HCT116 (cell line): Measurements from ENCODE around the gene BNC2.

Experiments
- EGR1 ChIP-seq: IDR thresholded peaks from 2 replicates; pipeline ENCODE4 v1.6.1; 2012; ENCODE audit warnings: low read depth
- EZH2 ChIP-seq: fragments of 200-600 bp; sonication (generic); IDR thresholded peaks from 2 replicates; pipeline ENCODE4 v1.6.1; 2017; ENCODE audit warnings: antibody characterized with exemption, mixed run types
- POLR2A ChIP-seq: IDR thresholded peaks from 2 replicates; pipeline ENCODE4 v1.7.0; 2011; ENCODE audit warnings: borderline replicate concordance; ENCODE audit not compliant: insufficient read depth, insufficient read length; ENCODE audit errors: extremely low read depth
- POLR2AphosphoS5 ChIP-seq: IDR thresholded peaks from 2 replicates; pipeline ENCODE4 v1.6.1; 2011; ENCODE audit warnings: mild to moderate bottlenecking, low read depth, low read length, moderate library complexity
- RAD21 ChIP-seq: IDR thresholded peaks from 2 replicates; pipeline ENCODE4 v1.6.1; 2012; ENCODE audit warnings: low read depth, mild to moderate bottlenecking
- SP1 ChIP-seq: IDR thresholded peaks from 2 replicates; pipeline ENCODE4 v1.6.1; 2012; ENCODE audit warnings: low read depth
- ZNF274 ChIP-seq: fragments of 200-500 bp; sonication (Bioruptor generic); IDR thresholded peaks from 2 replicates; pipeline ENCODE4 v1.6.1; 2014; ENCODE audit warnings: mild to moderate bottlenecking, low read depth, low read length, inconsistent platforms
- TF ChIP-seq, protein P1 (sequence below): IDR thresholded peaks from 2 replicates; pipeline ENCODE4 v1.6.1; 2012
- TF ChIP-seq, protein P2 (sequence below), 3 experiments: fragments of 200-600 bp in 1 of 3; sonication (generic) in 1 of 3; IDR thresholded peaks in 2 of 3; conservative IDR thresholded peaks in 1 of 3; 2 replicates each; pipeline ENCODE4 v1.5.1; 2012 to 2017; ENCODE audit warnings: low read depth in 2 of 3, low read length in 2 of 3, antibody characterized with exemption in 1 of 3, borderline replicate concordance in 1 of 3, control low read depth in 1 of 3, mild to moderate bottlenecking in 1 of 3, mixed read lengths in 1 of 3, mixed run types in 1 of 3, moderate library complexity in 1 of 3; ENCODE audit not compliant: insufficient read depth in 1 of 3
- TF ChIP-seq, protein P3 (sequence below): IDR thresholded peaks from 2 replicates; pipeline ENCODE4 v1.6.1; 2012; ENCODE audit warnings: low read depth
- TF ChIP-seq, protein P4 (sequence below): IDR thresholded peaks from 2 replicates; pipeline ENCODE4 v1.6.1; 2011; ENCODE audit warnings: mild to moderate bottlenecking, low read length, moderate library complexity; ENCODE audit not compliant: insufficient replicate concordance; ENCODE audit errors: extremely low read depth

DNA sequence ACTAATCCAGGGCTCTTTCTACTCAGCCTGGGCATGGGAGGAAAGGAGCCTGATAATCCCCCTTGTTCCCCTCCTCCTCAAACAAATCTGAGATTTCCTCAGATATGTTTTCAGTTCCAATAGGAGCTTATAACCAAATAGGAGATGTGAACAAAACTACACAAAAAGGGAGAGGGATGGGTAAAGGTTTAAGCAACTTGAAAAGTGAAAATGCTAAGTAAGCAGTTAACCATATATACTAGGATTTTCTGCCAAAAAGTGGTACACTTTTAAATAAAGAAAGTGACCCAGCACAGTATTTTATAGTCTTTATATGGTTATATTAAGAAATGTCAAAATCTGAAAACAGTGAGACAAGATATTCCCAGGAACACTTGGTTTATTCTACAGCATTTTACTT, 275.7 kb downstream of the BNC2 start:
- TF ChIP-seq, protein P1, sequence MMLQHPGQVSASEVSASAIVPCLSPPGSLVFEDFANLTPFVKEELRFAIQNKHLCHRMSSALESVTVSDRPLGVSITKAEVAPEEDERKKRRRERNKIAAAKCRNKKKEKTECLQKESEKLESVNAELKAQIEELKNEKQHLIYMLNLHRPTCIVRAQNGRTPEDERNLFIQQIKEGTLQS: no peak
- TF ChIP-seq EZH2 (no peak), ZNF274 (no peak), EGR1 (no peak), POLR2AphosphoS5 (no peak), SP1 (no peak), POLR2A (no peak), RAD21 (no peak)
- TF ChIP-seq, protein P2, sequence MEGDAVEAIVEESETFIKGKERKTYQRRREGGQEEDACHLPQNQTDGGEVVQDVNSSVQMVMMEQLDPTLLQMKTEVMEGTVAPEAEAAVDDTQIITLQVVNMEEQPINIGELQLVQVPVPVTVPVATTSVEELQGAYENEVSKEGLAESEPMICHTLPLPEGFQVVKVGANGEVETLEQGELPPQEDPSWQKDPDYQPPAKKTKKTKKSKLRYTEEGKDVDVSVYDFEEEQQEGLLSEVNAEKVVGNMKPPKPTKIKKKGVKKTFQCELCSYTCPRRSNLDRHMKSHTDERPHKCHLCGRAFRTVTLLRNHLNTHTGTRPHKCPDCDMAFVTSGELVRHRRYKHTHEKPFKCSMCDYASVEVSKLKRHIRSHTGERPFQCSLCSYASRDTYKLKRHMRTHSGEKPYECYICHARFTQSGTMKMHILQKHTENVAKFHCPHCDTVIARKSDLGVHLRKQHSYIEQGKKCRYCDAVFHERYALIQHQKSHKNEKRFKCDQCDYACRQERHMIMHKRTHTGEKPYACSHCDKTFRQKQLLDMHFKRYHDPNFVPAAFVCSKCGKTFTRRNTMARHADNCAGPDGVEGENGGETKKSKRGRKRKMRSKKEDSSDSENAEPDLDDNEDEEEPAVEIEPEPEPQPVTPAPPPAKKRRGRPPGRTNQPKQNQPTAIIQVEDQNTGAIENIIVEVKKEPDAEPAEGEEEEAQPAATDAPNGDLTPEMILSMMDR (IDR thresholded peaks at IDR 0.05 in 2 of 3, conservative IDR thresholded peaks at IDR 0.05 in 1 of 3; ENCODE audit: borderline replicate concordance in 1 of 3, insufficient read depth in 1 of 3, low read depth in 2 of 3, low read length in 2 of 3): no peak
- TF ChIP-seq, protein P3, sequence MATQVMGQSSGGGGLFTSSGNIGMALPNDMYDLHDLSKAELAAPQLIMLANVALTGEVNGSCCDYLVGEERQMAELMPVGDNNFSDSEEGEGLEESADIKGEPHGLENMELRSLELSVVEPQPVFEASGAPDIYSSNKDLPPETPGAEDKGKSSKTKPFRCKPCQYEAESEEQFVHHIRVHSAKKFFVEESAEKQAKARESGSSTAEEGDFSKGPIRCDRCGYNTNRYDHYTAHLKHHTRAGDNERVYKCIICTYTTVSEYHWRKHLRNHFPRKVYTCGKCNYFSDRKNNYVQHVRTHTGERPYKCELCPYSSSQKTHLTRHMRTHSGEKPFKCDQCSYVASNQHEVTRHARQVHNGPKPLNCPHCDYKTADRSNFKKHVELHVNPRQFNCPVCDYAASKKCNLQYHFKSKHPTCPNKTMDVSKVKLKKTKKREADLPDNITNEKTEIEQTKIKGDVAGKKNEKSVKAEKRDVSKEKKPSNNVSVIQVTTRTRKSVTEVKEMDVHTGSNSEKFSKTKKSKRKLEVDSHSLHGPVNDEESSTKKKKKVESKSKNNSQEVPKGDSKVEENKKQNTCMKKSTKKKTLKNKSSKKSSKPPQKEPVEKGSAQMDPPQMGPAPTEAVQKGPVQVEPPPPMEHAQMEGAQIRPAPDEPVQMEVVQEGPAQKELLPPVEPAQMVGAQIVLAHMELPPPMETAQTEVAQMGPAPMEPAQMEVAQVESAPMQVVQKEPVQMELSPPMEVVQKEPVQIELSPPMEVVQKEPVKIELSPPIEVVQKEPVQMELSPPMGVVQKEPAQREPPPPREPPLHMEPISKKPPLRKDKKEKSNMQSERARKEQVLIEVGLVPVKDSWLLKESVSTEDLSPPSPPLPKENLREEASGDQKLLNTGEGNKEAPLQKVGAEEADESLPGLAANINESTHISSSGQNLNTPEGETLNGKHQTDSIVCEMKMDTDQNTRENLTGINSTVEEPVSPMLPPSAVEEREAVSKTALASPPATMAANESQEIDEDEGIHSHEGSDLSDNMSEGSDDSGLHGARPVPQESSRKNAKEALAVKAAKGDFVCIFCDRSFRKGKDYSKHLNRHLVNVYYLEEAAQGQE: no peak
- TF ChIP-seq, protein P4, sequence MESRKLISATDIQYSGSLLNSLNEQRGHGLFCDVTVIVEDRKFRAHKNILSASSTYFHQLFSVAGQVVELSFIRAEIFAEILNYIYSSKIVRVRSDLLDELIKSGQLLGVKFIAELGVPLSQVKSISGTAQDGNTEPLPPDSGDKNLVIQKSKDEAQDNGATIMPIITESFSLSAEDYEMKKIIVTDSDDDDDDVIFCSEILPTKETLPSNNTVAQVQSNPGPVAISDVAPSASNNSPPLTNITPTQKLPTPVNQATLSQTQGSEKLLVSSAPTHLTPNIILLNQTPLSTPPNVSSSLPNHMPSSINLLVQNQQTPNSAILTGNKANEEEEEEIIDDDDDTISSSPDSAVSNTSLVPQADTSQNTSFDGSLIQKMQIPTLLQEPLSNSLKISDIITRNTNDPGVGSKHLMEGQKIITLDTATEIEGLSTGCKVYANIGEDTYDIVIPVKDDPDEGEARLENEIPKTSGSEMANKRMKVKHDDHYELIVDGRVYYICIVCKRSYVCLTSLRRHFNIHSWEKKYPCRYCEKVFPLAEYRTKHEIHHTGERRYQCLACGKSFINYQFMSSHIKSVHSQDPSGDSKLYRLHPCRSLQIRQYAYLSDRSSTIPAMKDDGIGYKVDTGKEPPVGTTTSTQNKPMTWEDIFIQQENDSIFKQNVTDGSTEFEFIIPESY: no peak
